ENCODE results near the gene DLL4. TPM values are rescaled to one million over a fixed set of nuclear protein-coding genes. Genes with fewer than 3 reads are reported as not detected.
"Not testable (repeated sequence)": the region's sequence is repeated elsewhere in the genome, so short reads cannot be mapped to it uniquely, and the experiment has no call there.

DLL4 gene
- total RNA-seq, 1 experiment from 2014 or later = 0.07 TPM

DNA sequence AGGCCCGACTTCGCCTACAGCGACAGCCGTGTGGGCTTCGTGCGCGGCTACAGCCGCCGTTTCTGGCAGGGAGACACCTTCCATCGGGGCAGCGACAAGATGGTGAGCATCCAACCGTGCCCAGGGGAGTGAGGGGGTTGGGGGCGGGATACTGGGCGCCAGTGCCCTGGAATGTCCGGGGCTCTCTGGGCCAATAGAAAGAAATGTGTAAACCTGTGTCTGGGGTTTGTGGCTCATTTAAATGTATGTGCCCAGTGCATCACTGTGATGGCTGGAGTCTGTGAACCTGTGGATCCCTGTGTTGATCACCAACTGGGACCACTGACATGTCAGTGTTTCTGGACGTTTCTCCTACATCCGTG lies 24.6 kb downstream of the DLL4 start:
- no peak for DNase-seq (ENCODE audit: low read depth)
- in situ Hi-C loops (cut with HindIII; ENCODE audit: low pct_unique_long_range_greater_than_20kb, low sequenced_read_pairs) = no loop called here

DNA sequence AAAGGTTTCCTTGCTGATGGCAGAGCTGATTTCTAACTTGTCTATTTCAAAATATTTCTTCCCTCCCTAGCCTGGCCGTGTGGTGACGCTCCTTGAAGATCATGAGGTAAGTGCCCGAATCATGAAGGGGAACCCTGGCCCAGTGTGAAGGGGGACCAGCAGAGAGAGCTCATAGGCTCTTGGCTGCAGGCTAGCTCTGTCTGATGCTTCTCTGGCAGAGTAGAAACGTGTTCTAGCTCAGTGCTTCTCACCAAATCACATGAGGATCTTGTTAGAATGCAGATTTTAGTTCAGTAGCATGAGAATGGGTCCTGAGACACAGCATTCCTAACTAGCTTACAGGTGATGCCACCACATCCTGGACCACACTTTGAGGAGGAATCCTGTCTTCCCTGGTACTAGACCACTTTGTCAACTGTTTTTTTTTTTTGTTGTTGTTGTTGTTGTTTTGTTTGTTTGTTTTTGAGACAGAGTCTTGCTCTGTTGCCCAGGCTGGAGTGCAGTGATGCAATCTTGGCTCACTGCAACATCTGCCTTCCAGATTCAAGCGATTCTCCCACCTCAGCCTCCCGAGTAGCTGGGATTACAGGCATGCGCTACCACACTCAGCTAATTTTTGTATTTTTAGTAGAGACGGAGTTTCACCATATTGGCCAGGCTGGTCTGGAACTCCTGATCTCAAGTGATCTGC lies 25.2 kb downstream of the DLL4 start:
- in situ Hi-C loops (cut with HindIII; ENCODE audit: low pct_unique_long_range_greater_than_20kb, low sequenced_read_pairs) = not testable (repeated sequence)

DNA sequence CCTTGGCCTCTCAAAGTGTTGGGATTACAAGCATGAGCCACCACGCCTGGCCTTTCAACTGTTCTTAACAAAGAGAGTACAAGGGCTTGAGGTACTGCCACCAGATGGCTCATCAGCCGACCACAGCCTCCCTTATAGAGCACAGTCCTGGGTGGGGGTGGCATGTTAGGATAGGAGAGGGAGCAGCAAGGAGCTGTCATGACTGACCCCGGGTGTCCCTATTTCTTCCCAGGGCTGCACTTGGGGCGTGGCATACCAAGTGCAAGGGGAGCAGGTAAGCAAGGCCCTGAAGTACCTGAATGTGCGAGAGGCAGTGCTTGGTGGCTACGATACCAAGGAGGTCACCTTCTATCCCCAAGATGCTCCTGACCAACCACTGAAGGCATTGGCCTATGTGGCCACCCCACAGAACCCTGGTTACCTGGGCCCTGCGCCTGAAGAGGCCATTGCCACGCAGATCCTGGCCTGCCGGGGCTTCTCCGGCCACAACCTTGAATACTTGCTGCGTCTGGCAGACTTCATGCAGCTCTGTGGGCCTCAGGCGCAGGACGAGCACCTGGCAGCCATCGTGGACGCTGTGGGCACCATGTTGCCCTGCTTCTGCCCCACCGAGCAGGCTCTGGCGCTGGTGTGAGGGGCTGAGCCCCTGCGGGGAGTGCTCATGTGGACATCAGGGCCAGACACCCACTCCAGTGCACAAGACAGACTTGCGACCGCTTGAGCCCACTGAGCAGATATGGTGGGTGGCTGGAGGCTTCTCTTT lies 26.2 kb downstream of the DLL4 start:
- no peak for DNase-seq (ENCODE audit: low read depth)
- in situ Hi-C loops (cut with HindIII; ENCODE audit: low pct_unique_long_range_greater_than_20kb, low sequenced_read_pairs) = no loop called here

More for the DNA sequence above, 25.2 kb downstream of the DLL4 start:
- DNase-seq (ENCODE audit: low read depth) = not testable (repeated sequence)

DNA sequence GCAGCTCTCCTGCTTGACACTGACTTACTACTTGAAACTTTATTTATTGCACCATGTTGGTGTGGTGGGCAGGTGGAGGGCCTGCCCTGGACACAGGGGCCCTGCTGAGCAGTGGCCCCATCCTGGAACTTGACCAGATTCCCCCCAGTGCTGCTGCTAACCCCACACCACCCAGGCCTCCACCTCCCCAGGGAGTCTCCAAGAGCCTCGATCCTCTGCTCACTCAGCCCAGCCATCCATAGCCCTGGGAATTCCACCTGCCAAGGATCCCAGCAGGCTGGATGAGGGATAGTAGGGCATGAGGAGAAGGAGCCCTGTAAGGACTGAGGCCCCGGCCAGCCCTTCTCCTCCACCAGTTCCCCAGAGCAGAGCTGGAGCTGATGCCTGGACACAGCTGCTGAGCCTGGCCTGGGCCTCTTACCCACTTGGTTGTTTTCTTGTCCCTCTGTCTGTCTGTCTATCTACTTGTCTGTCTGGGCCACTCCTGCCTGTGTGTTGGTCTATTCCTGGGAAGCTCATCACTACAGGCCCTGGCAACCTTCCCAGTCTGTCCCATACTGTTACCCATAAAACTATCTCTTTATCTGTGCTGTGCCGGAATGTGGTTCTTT lies 26.9 kb downstream of the DLL4 start:
- DNase-seq (ENCODE audit: low read depth) = no peak

DNA sequence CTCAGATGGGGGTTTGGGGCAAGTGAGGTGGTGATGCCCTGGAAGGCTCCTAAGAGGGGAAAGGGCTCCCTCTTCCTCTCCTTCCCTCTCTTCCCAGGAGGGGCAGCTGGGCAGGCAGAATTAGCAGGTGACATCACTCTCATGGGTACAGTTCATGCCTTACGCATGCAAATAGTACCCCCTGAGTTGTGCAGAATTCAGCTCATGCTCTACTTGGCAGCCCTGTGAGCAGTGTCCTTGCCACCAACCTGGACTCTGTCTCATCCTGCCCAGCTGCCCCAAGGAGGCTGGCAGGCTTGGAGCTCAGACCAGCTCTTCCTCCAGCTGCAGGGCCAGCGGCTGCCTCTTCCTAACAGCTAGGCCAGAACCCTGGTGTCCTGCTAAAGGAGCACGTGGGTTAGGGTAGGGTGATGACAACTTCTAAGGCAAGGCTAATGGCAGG lies 27.4 kb downstream of the DLL4 start:
- DNase-seq (ENCODE audit: low read depth) = no peak
- in situ Hi-C loops (cut with HindIII; ENCODE audit: low pct_unique_long_range_greater_than_20kb, low sequenced_read_pairs) = no loop called here

More for the DNA sequence above, 26.9 kb downstream of the DLL4 start:
- in situ Hi-C loops (cut with HindIII; ENCODE audit: low pct_unique_long_range_greater_than_20kb, low sequenced_read_pairs) = no loop called here

DNA sequence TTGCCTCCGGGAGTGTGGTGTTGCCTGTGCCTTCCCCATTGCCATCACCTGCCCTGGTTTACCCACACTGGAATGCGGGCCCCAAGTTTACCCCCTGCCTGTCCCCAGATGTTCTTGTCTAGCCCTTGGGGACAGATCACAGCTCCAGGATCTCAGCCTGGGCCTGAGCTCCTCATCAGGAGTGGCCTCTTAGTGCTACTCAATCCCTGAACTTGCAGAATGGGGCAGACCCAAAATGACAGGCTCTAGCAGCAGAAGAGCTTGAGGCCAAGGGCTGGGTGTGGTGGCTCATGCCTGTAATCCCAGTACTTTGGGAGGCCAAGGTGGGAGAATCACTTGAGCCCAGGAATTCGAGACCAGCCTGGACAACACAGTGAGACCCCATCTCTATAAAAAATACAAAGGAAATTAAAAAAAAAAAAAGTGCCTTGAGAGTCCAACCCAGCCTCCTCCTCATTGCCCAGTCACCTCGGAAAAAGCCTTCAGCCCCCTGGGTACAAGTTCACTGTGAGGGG lies 28.0 kb downstream of the DLL4 start:
- in situ Hi-C loops (cut with HindIII; ENCODE audit: low pct_unique_long_range_greater_than_20kb, low sequenced_read_pairs) = no loop called here
- DNase-seq (ENCODE audit: low read depth) = no peak

DNA sequence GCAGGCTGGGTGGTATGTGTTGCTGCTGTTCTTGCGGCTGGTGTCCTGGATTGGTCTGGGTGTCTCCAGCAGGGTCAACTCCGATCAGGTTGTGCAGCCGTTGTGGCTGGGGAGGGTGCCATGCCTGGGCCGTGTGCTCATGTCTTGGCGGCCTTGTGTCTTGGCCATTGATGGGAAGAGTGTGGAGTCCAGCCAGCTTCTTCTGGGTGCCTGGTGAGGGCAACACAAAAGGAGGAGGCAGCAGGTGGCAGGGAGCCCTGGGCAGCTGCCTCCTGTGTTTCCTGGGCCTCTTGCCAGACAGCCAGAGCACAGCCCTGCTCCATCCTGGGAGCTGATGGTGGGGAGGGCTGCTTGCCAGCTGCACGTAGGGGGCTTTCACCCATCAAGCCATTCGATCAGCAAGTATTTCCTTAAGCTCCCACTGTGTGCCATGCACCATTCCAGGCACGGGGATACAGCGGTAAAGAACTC lies 28.5 kb downstream of the DLL4 start:
- no peak for DNase-seq (ENCODE audit: low read depth)
- in situ Hi-C loops (cut with HindIII; ENCODE audit: low pct_unique_long_range_greater_than_20kb, low sequenced_read_pairs) = no loop called here

DNA sequence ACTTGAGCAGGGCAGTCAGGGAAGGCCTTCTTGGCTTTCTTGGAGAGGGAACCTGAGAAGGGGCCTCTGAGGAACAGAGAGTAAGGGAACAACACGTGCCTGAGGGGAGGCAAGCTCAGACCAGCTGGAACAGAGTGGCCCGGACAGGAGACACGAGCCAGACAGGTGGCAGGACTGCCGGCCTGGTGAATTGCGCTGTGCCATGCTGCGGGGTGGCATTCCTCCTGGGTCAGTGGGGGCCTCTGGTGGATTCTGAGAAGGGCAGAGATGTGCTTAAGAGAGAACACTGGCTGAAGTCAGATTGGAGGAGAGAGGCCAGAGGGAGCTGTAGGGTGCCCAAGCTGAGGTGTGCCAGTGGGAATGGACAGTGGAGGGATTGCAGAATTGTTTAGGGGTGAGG lies 29.0 kb downstream of the DLL4 start:
- no peak for DNase-seq (ENCODE audit: low read depth)
- in situ Hi-C loops (cut with HindIII; ENCODE audit: low pct_unique_long_range_greater_than_20kb, low sequenced_read_pairs) = no loop called here

DNA sequence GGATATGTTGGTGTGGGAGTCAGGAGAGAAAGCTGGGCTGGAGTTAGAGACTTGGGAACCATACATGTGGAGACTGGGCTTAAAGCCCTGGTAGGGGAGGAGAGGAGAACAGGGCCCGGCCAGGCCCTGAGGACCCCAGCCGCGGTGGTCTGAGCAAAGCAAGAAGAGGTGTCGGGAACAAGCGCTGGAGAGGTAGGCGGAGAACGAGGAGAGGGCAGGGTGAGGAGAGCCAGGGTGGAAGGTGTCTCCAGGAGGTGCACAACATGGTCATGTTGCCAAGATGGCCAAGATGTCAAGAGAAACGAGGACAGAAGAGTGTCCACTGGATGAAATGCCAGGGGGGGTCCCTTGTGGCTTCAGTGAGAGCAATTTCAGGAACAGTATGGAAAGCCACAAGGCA lies 29.6 kb downstream of the DLL4 start:
- DNase-seq (ENCODE audit: low read depth) = no peak
- in situ Hi-C loops (cut with HindIII; ENCODE audit: low pct_unique_long_range_greater_than_20kb, low sequenced_read_pairs) = no loop called here

DNA sequence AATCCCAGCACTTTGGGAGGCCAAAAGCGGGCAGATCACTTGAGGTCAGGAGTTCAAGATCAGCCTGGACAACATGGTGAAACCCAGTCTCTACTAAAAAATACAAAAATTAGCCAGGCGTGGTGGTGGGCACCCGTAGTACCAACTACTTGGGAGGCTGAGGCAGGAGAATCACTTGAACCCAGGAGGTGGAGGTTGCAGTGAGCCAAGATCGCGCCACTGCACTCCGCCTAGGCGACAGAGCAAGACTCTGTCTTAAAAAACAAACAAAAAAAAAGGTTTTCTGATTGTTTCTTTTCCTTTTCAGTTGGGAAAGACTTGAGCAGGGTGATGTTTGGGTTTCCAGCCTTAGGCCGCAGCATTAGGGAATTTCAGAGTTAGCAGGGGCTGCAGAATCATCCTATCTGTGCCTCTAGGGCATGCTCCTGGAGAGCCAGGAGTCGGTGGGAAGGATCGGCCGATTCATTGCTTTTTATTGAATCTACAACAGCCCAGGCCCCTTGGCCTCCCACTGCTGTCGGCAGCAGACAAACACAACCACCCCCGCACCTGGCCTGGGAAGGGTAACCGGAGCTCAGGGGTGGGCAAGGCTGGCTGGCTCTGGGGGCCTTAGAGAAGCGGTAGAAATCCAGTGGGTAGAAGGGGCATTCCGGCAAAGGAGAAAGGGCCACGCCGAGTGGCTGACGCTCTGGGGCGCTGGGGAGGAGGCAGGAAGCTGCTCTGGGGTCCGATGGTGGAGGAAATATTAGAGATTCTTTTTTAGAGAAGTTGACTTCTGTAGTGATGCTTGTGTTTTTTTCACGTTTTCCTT lies 30.4 kb downstream of the DLL4 start:
- in situ Hi-C loops (cut with HindIII; ENCODE audit: low pct_unique_long_range_greater_than_20kb, low sequenced_read_pairs) = no loop called here
- DNase-seq (ENCODE audit: low read depth) = no peak

DNA sequence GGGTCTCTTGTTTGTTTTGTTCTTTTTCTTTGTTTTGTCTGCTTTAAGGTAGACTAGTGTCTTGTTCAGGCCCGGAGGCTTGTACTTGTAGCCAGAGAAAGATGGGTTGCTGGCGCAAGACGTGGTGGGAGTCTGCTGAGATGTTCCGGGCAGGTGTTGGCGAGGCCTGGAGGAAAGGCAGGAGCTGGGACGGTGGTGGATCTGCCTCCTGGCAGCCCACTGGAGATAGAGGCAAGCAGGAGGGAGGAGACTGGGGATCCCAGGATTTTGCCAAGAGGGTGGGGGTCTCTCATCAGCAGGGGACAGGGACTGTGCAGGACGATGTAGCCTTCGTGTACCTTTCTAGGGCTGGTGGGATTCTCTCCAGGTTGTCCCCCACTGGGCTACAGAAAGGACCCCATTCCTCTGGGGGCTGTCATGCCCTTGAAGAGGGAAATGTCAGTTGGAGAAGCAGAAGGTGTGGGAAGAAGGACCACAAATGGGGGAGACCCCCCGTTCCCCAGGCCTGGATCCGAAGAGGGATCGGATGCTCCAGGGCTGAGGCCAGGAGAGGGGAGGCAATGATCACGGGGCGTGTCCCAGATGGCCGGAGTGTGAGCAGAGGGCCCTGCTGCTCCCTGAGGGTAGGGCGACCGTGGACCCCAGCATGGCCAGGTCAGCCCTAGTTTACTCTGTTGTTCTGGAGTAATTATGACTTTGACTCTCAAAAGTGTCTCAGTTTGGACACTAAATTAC lies 31.2 kb downstream of the DLL4 start:
- DNase-seq (ENCODE audit: low read depth) = no peak
- in situ Hi-C loops (cut with HindIII; ENCODE audit: low pct_unique_long_range_greater_than_20kb, low sequenced_read_pairs) = no loop called here

DNA sequence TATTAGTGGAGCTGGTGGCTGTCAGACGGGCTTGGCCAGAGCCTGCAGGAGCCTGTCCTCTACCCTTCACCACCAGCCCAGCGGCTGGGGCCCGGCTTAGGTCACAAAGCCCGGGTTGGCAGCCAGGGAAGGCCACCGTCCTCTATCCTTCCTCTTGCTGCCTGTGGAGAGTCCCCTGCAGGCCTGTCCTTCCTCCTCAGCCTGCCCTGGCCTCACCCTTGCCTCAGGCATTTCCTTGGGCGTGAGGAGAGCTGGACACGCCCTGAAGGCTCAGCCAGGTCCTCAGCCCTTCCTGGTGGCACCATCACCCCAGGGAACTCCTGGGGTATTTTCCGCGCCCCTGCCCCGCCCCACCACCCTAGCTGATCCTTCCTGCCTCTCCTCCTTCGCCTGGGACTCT lies 31.8 kb downstream of the DLL4 start:
- no peak for DNase-seq (ENCODE audit: low read depth)
- in situ Hi-C loops (cut with HindIII; ENCODE audit: low pct_unique_long_range_greater_than_20kb, low sequenced_read_pairs) = no loop called here

DNA sequence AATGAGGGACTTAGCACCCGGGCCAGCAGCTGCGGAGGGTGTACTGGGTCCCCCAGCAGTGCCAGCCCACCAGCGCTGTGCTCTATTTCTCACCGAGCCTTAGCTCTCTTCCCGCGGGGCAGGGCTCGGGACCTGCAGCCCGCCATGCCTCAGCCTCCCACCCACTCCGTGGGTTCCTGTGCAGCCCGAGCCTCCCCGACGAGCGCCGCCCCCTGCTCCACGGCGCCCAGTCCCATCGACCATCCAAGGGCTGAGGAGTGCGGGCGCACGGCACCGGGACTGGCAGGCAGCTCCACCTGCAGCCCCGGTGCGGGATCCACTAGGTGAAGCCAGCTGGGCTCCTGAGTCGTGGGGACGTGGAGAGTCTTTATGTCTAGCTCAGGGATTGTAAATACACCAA lies 32.6 kb downstream of the DLL4 start:
- in situ Hi-C loops (cut with HindIII; ENCODE audit: low pct_unique_long_range_greater_than_20kb, low sequenced_read_pairs); DNase-seq (ENCODE audit: low read depth): not testable (repeated sequence)

DNA sequence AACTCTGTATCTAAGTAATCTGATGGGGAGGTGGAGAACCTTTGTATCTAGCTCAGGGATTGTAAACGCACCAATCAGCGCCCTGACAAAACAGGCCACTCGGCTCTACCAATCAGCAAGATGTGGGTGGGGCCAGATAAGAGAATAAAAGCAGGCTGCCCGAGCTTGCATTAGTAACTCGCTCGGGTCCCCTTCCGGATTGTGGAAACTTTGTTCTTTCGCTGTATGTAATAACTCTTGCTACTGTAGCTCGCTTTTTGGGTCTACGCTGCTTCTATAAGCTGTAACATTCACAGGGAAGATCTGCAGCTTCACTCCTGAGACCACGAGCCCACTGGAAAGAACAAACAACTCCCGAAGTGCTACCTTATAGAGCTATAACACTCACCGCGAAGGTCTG lies 33.2 kb downstream of the DLL4 start:
- DNase-seq (ENCODE audit: low read depth); in situ Hi-C loops (cut with HindIII; ENCODE audit: low pct_unique_long_range_greater_than_20kb, low sequenced_read_pairs): not testable (repeated sequence)

DNA sequence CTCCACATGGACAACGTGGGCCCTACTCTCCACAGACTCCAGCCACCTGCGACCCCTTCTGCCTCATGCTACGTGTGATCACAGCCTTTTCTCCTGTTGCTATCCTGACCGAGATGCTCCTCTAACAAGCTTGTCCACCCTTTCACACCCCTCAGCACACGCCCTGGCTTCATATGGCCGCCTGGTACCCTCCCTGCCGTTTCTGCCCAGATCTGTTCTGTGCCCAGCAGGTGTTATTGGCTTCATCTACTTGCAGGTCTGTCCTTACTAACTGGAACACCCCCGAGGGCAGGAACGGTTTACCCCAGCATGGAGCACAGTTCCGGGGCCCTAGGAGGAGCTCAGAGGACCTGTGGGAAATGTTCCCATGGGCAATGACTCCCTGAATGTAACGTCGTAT lies 34.1 kb downstream of the DLL4 start:
- in situ Hi-C loops (cut with HindIII; ENCODE audit: low pct_unique_long_range_greater_than_20kb, low sequenced_read_pairs) = no loop called here
- no peak for DNase-seq (ENCODE audit: low read depth)

DNA sequence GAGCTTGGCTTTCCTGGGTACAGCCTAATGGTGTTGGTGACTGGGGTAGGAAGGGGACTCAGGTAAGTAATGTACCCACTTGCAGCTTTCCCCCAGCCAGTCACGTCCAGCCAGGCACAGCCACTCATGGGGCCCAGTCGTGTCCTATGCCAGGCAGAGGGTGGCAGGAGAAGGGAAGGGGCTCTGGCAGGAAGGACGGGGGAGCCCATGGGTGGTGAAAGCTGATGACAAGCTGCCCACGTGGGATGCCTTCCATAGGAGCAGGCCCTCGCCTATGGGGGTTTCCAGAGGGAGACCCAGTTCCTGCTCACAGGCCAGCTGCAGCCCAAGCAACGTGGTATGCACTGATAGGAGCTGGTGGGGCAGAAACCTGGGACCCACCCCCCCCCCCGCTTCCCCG lies 34.9 kb downstream of the DLL4 start:
- in situ Hi-C loops (cut with HindIII; ENCODE audit: low pct_unique_long_range_greater_than_20kb, low sequenced_read_pairs) = no loop called here
- no peak for DNase-seq (ENCODE audit: low read depth)

DNA sequence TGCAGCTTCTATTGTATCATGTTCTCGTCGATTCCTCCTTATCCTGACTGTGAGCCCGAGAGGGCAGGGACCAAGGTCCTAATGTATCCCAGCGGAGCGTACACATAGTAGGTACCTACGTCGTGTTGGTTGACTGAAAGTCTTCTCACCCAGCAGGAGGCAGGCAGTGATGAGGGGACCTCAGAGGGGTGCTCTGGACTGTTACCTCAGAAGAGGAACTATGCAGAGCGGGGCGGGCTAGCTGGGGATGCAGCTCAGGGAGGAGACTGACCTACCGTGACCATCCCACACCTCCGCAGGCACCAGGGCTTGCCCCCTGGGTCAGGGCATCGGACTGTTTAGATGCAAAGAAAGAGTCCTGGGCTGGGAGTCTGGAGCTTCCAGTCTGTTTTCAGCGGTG lies 35.5 kb downstream of the DLL4 start:
- in situ Hi-C loops (cut with HindIII; ENCODE audit: low pct_unique_long_range_greater_than_20kb, low sequenced_read_pairs) = no loop called here
- DNase-seq (ENCODE audit: low read depth) = no peak

All from Caki2 (cell line).